CD14-positive monocyte (primary cell): ENCODE results near the gene MED17. TPM values are rescaled to one million over a fixed set of nuclear protein-coding genes. Genes with fewer than 3 reads are reported as not detected.
"Not testable (repeated sequence)": the region's sequence is repeated elsewhere in the genome, so short reads cannot be mapped to it uniquely, and the experiment has no call there.

Experiments used
- DNase-seq, 3 donors: peaks; one replicate each; pipeline ENCODE4 v3.0.0-alpha.2; 2011 to 2022
- H2AFZ ChIP-seq: 2 replicates; pipeline ENCODE4 v1.6.0; 2012; ENCODE audit warnings: mild to moderate bottlenecking, low read depth, low read length, inconsistent platforms; ENCODE audit not compliant: insufficient read depth, poor library complexity, severe bottlenecking
- H3K27ac ChIP-seq, 2 donors: 1 replicate in 1 of 2; 2 replicates in 1 of 2; pipeline ENCODE4 v1.5.1; 2012 to 2013; ENCODE audit warnings: low read length in 2 of 2, control low read depth in 1 of 2, inconsistent platforms in 1 of 2, low read depth in 1 of 2, mild to moderate bottlenecking in 1 of 2
- H3K27me3 ChIP-seq, 2 donors: one replicate each; pipeline versions ENCODE4 v1.6.0 to v1.6.1; 2011 to 2013; ENCODE audit warnings: low read length in 2 of 2; ENCODE audit not compliant: control insufficient read depth in 2 of 2, insufficient read depth in 2 of 2
- H3K36me3 ChIP-seq, 2 donors: replicated peaks in 1 of 2; 1 replicate in 1 of 2; 2 replicates in 1 of 2; pipeline versions ENCODE4 v1.5.1 to v1.6.1; 2012 to 2013; ENCODE audit warnings: low read length in 2 of 2, control low read depth in 1 of 2, inconsistent platforms in 1 of 2, mild to moderate bottlenecking in 1 of 2; ENCODE audit not compliant: insufficient read depth in 2 of 2, control insufficient read depth in 1 of 2
- H3K4me1 ChIP-seq, 2 donors: 1 replicate in 1 of 2; 2 replicates in 1 of 2; pipeline versions ENCODE4 v1.5.1 to v1.6.1; 2012 to 2013; ENCODE audit warnings: low read length in 2 of 2, control low read depth in 1 of 2, inconsistent platforms in 1 of 2, mild to moderate bottlenecking in 1 of 2, moderate library complexity in 1 of 2; ENCODE audit not compliant: insufficient read depth in 2 of 2, control insufficient read depth in 1 of 2
- H3K4me2 ChIP-seq: replicated peaks from 2 replicates; pipeline ENCODE3; 2012; ENCODE audit warnings: low read length, moderate library complexity, mild to moderate bottlenecking; ENCODE audit not compliant: poor library complexity, severe bottlenecking; ENCODE audit errors: extremely low read depth
- H3K4me3 ChIP-seq, 3 experiments: fragments of 200-600 bp in 1 of 3; sonication (generic) in 1 of 3; replicated peaks in 1 of 3; 1 replicate in 2 of 3; 2 replicates in 1 of 3; pipeline ENCODE4 v1.5.1; 2011 to 2013; ENCODE audit warnings: low read length in 3 of 3, mild to moderate bottlenecking in 3 of 3, control low read depth in 2 of 3, low read depth in 2 of 3, inconsistent platforms in 1 of 3, moderate library complexity in 1 of 3
- H3K79me2 ChIP-seq: 2 replicates; pipeline ENCODE4 v1.6.0; 2012; ENCODE audit warnings: mild to moderate bottlenecking, control low read depth, inconsistent platforms, low read length, moderate library complexity; ENCODE audit not compliant: insufficient read depth
- H3K9ac ChIP-seq: 2 replicates; pipeline ENCODE4 v1.6.0; 2017; ENCODE audit warnings: low read length, mild to moderate bottlenecking; ENCODE audit not compliant: insufficient read depth, poor library complexity, severe bottlenecking
- H3K9me3 ChIP-seq, 2 donors: replicated peaks in 1 of 2; 1 replicate in 1 of 2; 2 replicates in 1 of 2; pipeline versions ENCODE4 v1.5.1 to v1.6.1; 2012 to 2013; ENCODE audit warnings: low read length in 2 of 2, control low read depth in 1 of 2; ENCODE audit not compliant: control insufficient read depth in 1 of 2, insufficient read depth in 1 of 2
- H4K20me1 ChIP-seq: 2 replicates; pipeline ENCODE4 v1.6.0; 2012; ENCODE audit warnings: mild to moderate bottlenecking, low read length, control low read depth, moderate library complexity; ENCODE audit not compliant: insufficient read depth
- H3K27ac Mint-ChIP-seq, 7 donors: one replicate each; pipeline ENCODE4 v1.8.0; 2020; ENCODE audit warnings: mild to moderate bottlenecking in 7 of 7, mixed read lengths in 7 of 7, moderate library complexity in 6 of 7, inconsistent platforms in 2 of 7
- H3K27me3 Mint-ChIP-seq, 3 donors: one replicate each; pipeline ENCODE4 v1.8.0; 2021 to 2022; ENCODE audit warnings: low read depth in 3 of 3, mild to moderate bottlenecking in 3 of 3, mixed read lengths in 3 of 3, moderate library complexity in 3 of 3, inconsistent platforms in 1 of 3
- H3K36me3 Mint-ChIP-seq, 2 donors: one replicate each; pipeline ENCODE4 v1.8.0; 2020; ENCODE audit warnings: mixed read lengths in 2 of 2, inconsistent platforms in 1 of 2, mild to moderate bottlenecking in 1 of 2
- H3K4me1 Mint-ChIP-seq: one replicate; pipeline ENCODE4 v1.8.0; 2020; ENCODE audit warnings: mild to moderate bottlenecking, mixed read lengths
- H3K4me3 Mint-ChIP-seq, 2 donors: one replicate each; pipeline ENCODE4 v1.8.0; 2020; ENCODE audit warnings: mild to moderate bottlenecking in 2 of 2, mixed read lengths in 2 of 2, moderate library complexity in 1 of 2
- H3K9me3 Mint-ChIP-seq, 7 donors: one replicate each; pipeline ENCODE4 v1.8.0; 2020 to 2022; ENCODE audit warnings: mixed read lengths in 7 of 7, mild to moderate bottlenecking in 6 of 7, moderate library complexity in 6 of 7, inconsistent platforms in 2 of 7
- WGBS: methylation state at CpG from one replicate; pipeline ENCODE4 v1.1.5; 2013; ENCODE audit warnings: missing lambda C conversion rate; ENCODE audit not compliant: insufficient coverage; 5-methylcytosine and 5-hydroxymethylcytosine counted together
- intact Hi-C, 2 donors: fragments of 100-400 bp; cut with micrococcal nuclease; formaldehyde crosslinking; loops; one replicate each; pipeline versions ENCODE4 v1.15.0 to v1.15.1; 2023
- polyA plus RNA-seq, 3 donors: library from polyadenylated mRNA; depleted of rRNA in 1 of 3; unstranded in 2 of 3; stranded (reverse) in 1 of 3; fragments of 300-500 nt in 2 of 3; fragments of >200 nt in 1 of 3; fragmentation: Illumina TruSeq in 2 of 3; gene quantifications; 1 replicate in 2 of 3; 2 replicates in 1 of 3; pipeline ENCODE4 v1.2.3, GENCODE V29; 2012 to 2021
- TF ChIP-seq, protein P1 (sequence below): fragments of 200-600 bp; IDR thresholded peaks from one replicate; pipeline ENCODE4 v1.8.0; 2022; ENCODE audit warnings: antibody characterized with exemption, mild to moderate bottlenecking

The MED17 gene
- polyA plus RNA-seq, 3 donors = 3.4 to 12.8 (median 4.4) TPM

DNA sequence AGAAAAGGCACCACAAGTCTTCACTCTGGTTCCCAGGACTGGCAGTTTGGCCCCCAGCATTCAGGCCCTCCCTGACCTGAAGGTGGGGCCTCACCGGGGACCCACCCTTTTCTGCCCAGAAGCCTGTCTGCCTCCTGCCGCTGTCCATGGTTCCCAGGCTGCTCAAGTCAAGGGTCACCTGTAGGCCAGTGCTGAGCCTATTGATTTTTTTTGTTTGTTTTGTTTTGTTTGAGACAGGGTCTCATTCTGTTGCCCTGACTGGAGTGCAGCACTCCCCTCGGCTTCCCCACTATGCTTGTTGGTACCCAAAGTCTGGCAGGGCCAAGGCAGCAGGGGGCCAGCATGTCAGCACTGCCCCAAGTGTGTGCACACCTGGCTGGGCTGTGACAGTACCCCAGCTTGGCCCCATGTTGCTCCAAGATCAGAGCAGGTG is 11.0 kb upstream of the MED17 start:
- WGBS = 95% methylated on average over 3 of the region's 3 CpGs

DNA sequence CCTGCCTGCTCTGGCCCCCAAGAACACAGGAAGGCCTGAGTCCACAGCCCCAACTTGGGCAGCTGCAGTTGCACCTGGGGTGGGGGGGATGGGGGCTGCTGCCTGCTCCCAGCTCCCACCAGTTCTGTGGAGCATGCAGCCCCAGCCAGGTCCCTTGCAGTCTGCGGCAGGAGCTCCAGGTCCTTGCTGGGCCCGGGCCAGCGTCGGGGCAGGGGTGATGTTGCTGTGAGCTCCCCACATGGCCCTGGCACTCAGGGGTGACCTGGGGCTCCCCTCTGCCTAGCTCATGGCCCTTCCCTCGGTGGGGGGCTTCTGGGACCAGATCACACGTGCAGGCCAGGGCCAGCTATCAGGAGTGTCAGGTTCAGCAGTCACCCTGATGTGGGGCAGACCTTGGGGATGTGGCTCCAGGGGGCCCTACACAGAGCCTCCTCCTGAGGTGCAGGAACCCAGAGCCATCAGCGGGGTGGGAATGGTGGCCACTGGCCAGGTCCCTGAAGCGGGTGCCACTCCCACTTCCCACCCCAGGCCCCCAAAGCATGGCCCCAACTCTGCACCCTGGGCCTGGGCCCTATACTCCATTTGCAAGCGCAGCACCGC is 10.4 kb upstream of the MED17 start:
- peaks cover 0 to 1% of the 10 kb centered on the region in 2 donors for H3K36me3 Mint-ChIP-seq

More for the DNA sequence above, 11.0 kb upstream of the MED17 start:
- Histone ChIP-seq H3K4me3 (no peak overlapping the region), H4K20me1 (no peaks in the 10 kb centered on the region), H3K36me3 (no peaks in the 10 kb centered on the region), H3K9ac (no peak overlapping the region), H3K9me3 (peaks cover 6 to 15% of the 10 kb centered on the region in 2 donors), H3K4me2 (no peak overlapping the region), H2AFZ (no peak overlapping the region), H3K4me1 (peaks cover 12 to 15% of the 10 kb centered on the region in 2 donors), H3K27me3 (no peaks in the 10 kb centered on the region), H3K27ac (no peak overlapping the region), H3K79me2 (no peaks in the 10 kb centered on the region)
- DNase-seq = no peak
- Mint-ChIP-seq H3K36me3 (peaks cover 0 to 1% of the 10 kb centered on the region in 2 donors), H3K27ac (no peak overlapping the region), H3K9me3 (peaks cover 7 to 12% (median 9%) of the 10 kb centered on the region in 7 donors), H3K4me1 (peaks cover 13% of the 10 kb centered on the region), H3K4me3 (no peak overlapping the region), H3K27me3 (peaks cover 0 to 2% (median 0%) of the 10 kb centered on the region in 3 donors)
- intact Hi-C loops = no loop called here
- TF ChIP-seq, protein P1, sequence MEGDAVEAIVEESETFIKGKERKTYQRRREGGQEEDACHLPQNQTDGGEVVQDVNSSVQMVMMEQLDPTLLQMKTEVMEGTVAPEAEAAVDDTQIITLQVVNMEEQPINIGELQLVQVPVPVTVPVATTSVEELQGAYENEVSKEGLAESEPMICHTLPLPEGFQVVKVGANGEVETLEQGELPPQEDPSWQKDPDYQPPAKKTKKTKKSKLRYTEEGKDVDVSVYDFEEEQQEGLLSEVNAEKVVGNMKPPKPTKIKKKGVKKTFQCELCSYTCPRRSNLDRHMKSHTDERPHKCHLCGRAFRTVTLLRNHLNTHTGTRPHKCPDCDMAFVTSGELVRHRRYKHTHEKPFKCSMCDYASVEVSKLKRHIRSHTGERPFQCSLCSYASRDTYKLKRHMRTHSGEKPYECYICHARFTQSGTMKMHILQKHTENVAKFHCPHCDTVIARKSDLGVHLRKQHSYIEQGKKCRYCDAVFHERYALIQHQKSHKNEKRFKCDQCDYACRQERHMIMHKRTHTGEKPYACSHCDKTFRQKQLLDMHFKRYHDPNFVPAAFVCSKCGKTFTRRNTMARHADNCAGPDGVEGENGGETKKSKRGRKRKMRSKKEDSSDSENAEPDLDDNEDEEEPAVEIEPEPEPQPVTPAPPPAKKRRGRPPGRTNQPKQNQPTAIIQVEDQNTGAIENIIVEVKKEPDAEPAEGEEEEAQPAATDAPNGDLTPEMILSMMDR = no peak

DNA sequence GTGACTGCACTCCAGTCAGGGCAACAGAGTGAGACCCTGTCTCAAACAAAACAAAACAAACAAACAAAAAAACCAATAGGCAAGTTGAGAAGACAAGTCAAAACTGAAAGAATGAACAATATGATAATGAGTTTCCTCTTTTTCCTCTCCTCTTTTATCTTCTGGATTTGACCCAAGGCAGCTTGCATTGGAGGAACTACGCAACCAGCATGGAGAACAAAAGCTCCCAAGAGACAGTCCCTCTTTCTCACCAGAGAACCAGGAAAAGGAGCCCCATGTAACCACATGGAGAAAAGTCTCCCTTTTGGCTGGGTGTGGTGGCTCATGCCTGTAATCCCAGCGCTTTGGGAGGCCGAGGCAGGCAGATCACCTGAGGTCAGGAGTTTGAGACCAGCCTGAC is 9.5 kb upstream of the MED17 start:
- Mint-ChIP-seq H3K4me3 (peak overlapping the region; percentile 27 to 41), H3K27ac (peak overlapping the region; percentile 66 to 87 (median 74)), H3K4me1 (peaks cover 13% of the 10 kb centered on the region), H3K9me3 (peaks cover 7 to 12% (median 10%) of the 10 kb centered on the region in 7 donors)
- intact Hi-C loops, H3K27me3 ChIP-seq, H3K36me3 Mint-ChIP-seq, H4K20me1 ChIP-seq, H3K36me3 ChIP-seq, H3K27me3 Mint-ChIP-seq, H3K79me2 ChIP-seq, H3K9ac ChIP-seq: not testable (repeated sequence)
- Histone ChIP-seq H3K4me3 (peak overlapping the region in 1 of 3 experiments; percentile 36), H2AFZ (peak overlapping the region; percentile 71), H3K4me2 (peak overlapping the region; percentile 28), H3K4me1 (peaks cover 12 to 15% of the 10 kb centered on the region in 2 donors), H3K9me3 (peaks cover 6 to 15% of the 10 kb centered on the region in 2 donors), H3K27ac (peak overlapping the region; percentile 11 to 71)
- WGBS = no CpG with 5 or more reads among the region's 3 CpGs
- DNase-seq = peak; percentile 6 to 36 (median 23)

More for the DNA sequence above, 10.4 kb upstream of the MED17 start:
- Histone ChIP-seq H3K27me3 (no peaks in the 10 kb centered on the region), H3K4me3 (no peak overlapping the region), H3K36me3 (no peaks in the 10 kb centered on the region), H4K20me1 (no peaks in the 10 kb centered on the region), H3K4me1 (peaks cover 12 to 15% of the 10 kb centered on the region in 2 donors), H3K79me2 (no peaks in the 10 kb centered on the region), H3K9me3 (peaks cover 6 to 15% of the 10 kb centered on the region in 2 donors), H2AFZ (no peak overlapping the region), H3K9ac (no peak overlapping the region), H3K27ac (peak overlapping the region; percentile 11 to 71), H3K4me2 (no peak overlapping the region)
- no peak for DNase-seq
- peaks cover 13% of the 10 kb centered on the region for H3K4me1 Mint-ChIP-seq
- TF ChIP-seq, protein P1 = no peak
- H3K4me3 Mint-ChIP-seq = no peak overlapping the region
- peaks cover 7 to 12% (median 10%) of the 10 kb centered on the region in 7 donors for H3K9me3 Mint-ChIP-seq
- 97% methylated on average over 10 of the region's 10 CpGs for WGBS
- intact Hi-C loops = no loop called here
- peak overlapping the region in 1 of 7 donors; percentile 87 for H3K27ac Mint-ChIP-seq
- no peaks in the 10 kb centered on the region for H3K27me3 Mint-ChIP-seq
